HG02981 (cell line): ENCODE results near the gene TAF15.

ENCODE experiments used
- ATAC-seq: cut with Tn5 transposase; IDR thresholded peaks from one replicate; pipeline ENCODE4 v1.9.1; 2021; ENCODE audit warnings: mild to moderate bottlenecking, moderate library complexity; ENCODE audit not compliant: unreplicated experiment

TAF15 gene

GRCh38 chr17:35808962-35809854 is at the start of gene TAF15:
TAF15 (plus strand) TSS chr17:35809484; CDS start chr17:35809570, 86 bp downstream.
- ATAC-seq = peak; percentile 88

DNA sequence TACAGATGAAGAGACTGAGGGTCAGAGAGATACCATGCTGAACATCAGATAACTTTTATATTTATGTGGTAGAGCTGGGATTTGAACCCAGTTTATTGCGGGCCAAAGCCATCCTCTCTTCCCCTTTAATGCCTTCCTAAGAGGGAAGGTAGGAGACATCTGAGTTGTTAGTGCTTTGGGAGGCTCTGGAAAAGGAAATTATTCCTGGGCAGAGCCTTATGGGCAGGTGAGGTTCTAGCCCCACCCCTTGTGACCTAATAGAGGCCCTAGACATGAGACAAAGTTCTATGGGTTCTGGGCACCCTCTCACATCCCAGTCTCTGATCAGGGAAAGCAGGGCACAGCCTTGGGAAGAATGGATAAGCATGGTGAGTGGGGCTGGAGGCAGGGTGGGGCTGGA is 48.7 kb upstream of the TAF15 start, which contains the start of gene C17orf50:
Gene C17orf50, plus strand, starts transcription at position 301 of the 400 bp plus-strand sequence. Its CDS starts 55 bp downstream, at position 356.
- no peak for ATAC-seq

DNA sequence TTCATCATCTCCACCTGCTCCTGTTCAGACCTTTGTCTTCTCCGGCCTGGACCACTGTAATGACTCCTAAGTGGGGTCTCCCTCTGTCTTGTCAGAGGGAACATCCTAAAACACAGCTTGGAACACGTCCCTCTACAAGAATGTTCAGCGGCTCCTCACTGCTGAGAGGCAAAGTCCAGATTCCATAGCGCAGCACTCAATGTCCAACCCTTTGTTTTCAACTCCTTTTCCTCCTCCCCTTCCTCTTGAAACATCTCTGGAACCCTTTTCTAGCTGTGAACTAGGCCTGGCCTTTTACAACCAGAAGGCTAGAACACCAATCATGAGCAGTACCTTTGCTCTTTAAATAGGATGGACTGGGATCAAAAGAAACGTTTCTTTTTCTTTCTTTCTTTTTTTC is 47.7 kb upstream of the TAF15 start:
- ATAC-seq = no peak

DNA sequence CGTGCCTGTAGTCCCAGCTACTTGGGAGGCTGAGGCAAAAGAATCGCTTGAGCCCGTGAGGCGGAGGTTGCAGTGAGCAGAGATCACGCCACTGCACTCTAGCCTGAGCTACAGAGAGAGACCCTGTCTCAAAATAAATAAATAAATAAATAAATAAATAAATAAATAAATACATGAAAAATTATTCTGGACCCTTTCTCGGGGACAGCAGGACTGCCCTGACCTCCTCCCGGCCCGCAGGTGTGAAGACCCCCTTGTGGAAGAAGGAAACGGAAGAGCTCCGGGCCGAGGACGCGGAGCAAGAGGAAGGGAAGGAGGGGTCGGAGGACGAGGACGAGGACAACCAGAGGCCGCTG is 45.5 kb upstream of the TAF15 start:
- ATAC-seq = no peak

DNA sequence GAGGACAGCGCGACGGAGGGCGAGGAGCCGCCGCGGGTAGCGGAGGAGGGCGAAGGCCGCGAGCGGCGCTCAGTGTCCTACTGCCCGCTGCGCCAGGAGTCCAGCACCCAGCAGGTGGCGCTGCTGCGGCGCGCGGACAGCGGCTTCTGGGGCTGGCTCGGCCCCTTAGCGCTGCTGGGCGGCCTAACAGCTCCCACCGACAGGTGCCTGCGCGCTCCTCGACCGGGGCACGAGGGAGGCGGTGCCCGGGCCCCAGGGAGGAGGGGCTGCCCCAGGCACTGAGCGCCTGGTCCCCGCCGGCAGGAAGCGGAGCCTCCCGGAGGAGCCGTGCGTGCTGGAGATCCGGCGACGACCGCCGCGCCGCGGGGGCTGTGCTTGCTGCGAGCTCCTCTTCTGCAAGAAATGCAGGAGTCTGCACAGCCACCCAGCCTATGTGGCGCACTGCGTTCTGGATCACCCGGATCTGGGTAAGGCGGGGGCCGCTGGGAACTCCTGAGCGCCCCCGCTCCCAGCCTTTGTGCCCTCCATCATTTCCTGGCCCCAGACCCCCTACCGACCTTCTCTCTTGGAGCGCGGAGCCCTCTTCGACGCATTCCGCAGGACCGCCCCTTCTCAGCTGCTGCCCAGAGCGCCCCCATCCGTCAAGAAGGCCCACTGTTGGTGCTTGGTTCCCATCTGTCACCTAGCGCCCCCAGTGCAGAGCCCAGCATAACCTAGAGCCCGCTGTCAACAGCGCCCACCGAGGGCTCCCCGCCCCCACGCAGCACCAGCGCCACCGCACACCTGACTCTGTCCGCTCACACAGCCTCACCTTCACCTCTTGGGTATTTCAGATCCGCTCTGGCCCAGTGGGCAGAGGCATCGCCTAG is 44.9 kb upstream of the TAF15 start:
- ATAC-seq = peak; percentile 83

DNA sequence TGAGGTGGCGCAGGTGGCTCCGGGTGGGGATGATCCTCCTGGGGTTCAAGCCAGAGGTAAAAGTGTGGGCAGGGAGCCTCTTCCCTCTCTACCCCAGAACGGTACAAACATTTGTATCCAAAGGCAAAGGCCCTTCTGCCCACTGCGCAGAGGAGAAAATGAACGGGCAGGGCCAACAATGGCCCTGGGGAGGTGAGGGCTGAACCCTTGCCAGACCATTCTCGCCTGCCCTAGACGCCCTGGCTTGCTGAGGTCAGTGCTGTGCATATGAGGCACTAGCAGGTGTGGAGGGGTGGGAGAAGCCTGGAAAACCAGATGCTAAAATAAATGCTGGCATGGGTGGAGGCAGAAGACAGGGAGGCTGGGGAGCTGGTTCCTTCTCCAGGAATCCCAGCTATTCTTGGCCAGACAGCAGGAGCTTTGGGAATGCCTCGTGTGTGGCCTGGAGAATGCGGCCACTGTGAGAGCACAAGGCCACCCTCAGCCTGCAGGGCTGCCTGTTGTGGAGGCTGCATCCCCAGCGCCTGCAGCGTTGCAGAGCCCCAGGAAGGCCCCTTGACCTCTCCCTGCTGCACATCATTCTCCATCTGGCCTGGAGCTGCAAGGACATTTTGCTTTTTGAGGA is 44.1 kb upstream of the TAF15 start:
- ATAC-seq = no peak

DNA sequence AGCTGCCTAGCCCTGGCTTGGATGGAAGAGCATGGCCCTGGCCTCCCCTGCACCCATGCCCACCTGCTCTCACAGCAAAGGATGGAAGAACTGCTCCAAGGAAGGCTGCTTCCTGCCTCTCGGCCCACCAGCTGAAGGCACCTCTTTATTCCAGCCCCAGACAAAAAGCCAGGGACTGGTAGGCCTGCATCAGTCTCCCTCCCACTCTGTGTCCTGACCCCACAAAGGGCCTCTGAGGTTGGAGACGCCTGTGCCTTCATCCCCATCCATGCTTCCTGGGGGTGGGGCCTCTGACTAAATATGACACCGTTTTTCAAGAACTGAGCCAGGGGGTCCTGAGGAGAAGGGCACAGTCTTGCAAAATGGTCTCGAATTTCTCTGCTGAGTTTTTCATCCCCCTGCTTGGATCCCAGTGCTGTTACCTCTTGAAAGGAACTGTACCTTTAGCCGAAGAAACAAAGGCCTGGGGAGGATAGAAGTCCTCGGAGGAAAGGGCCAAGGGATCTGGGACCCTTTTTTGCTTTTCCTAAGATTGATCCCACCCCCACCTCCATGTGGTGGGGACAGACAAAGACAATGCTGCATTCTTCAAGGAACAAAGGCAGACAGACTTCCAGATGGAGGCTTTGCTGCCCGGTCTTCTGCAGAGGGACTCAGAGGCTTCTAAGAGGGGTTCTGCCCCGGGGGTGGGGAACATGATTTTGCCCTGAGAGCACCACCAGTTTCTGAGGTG is 43.4 kb upstream of the TAF15 start:
- no peak for ATAC-seq

DNA sequence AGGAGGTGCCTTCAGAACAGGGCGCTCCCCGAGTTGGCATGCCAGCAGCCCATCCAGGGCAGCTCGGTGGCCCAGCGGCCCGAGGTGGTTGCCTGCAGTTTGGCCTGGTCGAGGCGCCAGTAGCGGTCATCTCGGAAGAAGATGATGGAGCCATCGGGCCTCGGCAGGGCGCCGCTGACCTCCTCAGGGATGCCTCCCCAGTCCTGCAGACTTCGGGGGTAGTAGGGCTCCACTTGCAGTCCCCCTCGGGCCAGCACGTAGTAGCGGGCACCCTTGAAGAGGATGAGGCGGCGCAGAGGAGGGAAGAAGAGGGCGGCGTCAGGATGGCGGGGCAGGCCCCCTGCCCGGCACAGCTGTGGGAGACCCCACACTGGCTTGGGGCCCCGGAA is 42.8 kb upstream of the TAF15 start:
- no peak for ATAC-seq

DNA sequence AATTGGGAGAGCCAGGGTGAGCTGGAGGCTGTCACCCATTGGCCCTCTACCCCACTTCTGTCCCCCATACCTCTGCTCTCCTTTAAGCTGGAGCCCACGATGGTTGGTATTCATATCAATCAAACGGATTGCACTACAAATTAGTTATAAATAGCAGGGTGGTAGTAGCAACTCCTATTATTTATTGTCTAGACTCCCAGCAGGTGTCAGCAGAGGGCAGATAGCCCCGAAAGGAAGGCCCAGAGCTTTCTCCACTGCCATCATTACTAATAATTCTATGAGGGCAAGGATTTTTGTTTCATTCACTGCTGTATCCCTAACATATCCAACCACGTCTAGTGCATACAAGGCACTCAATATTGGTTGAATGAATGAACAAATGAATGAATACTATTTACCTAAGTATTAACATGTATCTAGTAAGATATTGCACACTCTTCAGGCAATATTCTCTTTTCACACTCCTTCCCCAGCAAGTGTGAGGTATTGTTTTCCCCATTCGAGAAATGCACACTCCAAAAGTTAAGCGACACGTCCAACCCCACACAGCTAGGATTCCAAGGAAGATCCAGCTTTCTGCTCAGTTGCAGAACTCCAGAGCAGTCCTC is 42.3 kb upstream of the TAF15 start:
- no peak for ATAC-seq

DNA sequence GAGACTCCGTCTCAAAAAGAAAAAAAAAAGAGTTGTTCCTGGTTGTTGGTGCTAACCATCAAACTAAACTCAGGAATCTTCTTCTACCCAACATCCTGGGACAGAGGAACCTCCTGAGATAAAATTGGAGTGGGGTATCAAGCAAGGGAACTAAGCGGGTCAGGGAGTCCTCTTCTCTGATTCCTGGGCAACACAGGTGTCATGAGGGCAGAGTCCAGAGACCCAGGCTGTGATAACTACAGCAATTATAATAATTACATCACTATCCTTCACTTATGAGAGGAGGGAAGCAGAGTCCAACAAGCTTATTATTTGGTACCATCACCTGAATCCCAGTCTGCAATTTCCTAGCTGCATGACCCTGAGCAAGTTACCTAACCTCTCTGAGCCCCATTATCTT is 40.5 kb upstream of the TAF15 start:
- no peak for ATAC-seq

DNA sequence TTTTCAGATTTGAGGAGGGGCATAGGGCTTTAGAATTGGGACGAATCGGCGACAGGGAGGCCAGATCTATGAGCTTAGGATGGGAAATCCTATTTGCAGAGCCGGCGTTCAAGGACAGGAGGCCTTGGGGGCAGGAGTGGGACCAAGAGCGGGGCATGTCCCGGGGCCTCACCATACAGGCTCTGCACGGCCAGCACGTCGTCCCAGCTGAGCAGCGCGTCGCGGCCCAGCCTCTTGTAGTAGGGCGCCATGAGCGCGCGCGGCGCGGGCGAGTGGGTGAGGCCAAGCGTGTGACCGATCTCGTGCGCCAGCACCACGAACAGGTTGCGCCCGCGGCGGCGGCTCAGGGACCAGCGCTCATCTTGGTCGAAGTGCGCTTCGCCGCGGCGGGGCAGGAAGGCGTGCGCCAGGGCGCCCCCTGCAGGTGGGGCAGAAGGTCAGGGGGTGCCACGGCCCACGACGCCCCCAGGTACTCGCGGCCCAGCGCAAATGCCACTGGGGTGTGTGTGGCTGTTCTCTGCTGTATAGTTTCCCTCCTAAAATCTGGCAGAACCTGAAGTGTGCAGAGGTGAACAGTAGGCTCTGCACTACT is 39.3 kb upstream of the TAF15 start:
- ATAC-seq = no peak

DNA sequence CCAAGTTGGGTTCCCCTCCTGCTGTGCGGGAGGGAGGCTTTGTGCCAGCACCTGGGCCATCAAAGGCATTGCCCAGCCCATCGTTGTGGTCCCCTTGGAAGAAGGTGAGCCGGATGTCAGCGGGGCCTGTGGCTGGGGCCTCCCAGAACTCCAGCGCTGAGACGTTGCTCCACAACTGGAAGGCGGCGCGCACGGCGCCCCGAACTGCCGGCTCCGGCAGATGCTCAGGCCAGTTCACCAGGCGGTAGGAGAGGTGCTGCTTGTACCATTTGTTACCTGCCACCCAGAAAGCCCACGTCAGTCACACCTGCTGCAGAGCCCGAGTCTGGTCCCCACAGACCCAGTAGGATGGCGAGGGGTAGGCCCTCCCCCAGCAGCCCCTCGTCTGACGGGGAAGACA is 36.2 kb upstream of the TAF15 start:
- no peak for ATAC-seq

DNA sequence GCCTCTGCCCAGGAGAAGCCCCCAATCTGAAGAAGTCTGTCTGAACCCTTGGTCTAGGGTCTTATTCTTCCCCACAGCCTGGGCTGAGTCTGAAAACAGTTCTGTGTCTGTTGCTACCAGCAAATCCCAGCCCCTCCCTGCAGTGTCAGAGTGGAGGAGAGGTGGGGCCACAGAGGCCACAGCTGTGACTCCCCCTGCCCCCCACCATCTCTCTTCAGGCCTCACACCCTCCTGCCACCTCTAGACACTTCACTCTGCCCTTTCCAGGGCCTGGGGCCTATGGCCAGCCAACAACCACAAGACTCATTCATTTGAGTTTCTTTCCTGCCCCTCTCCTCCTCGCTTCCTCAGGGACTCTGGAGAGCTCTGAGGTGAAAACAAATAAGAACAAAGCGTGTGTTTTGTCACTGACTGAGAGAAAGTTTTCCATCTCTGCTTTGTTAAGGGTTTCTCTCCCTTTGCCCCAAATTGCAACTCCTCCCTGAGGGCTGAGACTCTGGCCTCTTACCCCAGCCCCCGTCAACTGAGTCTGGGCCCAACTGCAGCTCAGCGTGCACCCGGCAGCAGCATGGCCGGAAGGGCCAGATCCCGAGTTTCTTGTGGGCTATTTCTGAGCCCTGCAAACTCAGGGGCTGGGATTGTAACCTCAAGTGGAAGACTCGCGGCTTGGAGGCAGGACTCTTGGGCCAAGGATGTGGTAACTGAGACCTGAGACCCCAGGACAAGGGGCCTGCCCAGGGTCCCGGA is 35.4 kb upstream of the TAF15 start:
- no peak for ATAC-seq

GRCh38 chr17:35774499-35774898 is 34.8 kb upstream of the TAF15 start:
- no peak for ATAC-seq

DNA sequence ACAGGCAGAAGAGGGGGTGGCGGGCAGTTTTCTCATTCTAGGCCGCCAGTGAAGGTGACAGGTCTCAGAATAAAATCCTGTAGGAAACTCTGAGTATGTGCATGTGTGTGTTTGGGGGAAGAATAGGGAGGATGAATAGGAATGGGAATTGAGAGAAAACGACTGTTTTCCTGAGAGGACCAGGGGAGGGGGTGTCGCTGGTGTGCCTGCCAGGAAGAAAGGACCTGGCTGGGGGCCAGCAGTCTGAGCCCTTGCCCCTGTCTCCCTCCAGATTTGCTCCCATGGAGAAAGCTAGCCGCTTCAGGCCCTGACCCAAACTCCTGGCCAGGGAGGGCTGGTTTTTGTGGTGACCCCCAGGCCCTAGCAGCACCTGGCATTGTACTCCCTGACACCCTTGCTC is 34.2 kb upstream of the TAF15 start:
- no peak for ATAC-seq

DNA sequence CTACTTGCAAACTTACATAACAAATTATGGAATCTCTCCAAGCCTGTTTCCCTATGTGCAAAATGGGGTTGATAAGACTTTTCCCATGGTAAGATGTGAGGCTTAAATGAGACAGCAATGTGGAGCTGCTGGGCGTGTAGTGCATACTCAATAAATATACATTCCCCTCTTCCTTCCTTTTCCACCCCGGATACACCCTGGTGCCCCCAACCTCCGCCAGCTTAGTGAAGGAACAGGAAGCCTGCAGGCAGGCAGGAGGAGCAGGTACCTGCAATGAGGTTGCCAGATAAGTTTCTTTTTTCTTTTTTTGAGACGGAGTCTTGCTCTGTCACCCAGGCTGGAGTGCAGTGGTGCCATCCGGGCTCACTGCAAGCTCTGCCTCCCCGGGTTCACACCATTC is 33.7 kb upstream of the TAF15 start:
- ATAC-seq = no peak

GRCh38 chr17:35778641-35779196 is 30.6 kb upstream of the TAF15 start:
- no peak for ATAC-seq

DNA sequence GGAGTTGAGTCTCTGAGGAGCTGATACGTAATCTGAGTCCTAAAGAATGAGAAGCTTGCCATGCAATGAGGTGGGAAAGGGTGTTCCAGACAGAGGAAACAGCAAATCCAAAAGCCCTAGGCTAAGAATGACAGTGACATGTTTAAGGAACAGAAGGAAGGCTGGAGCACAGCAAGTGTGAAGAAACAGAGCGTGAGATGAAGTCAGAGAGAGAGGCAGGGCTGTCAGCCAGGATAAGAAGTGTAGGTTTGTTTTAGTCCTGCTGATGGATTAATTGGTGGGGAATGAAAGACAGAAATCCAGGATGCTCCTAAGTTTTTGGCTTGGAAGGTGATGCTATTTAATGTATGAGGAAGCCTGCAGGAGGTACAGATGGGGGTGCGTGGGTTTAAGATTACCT is 28.3 kb upstream of the TAF15 start:
- ATAC-seq = no peak

DNA sequence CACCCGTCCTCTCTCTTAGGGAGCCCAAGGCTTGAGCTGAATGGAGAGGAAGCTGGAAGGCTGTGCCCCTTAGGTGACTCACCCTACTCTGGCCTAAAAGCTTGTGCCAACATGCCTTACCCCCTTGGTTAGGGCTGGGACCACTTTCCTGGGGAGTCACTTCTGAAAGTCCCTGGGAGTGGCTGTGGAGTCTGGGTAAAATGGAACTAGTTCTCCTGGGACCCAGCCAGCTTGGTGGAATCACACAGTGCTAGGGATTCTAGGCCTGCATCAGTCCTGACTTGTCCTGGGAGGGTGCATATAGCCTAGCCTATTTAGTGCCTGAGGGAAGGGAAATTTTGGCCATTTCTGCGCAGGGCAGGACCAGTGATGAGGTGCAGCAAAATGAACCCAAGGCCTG is 24.4 kb upstream of the TAF15 start:
- ATAC-seq = no peak
